HG02884 (cell line): ENCODE measurements around the gene HK1.
"Not testable (repeated sequence)": the region's sequence is repeated elsewhere in the genome, so short reads cannot be mapped to it uniquely, and the experiment has no call there.

ENCODE experiments used
- ATAC-seq: cut with Tn5 transposase; IDR thresholded peaks from one replicate; pipeline ENCODE4 v1.9.1; 2021; ENCODE audit warnings: mild to moderate bottlenecking, moderate library complexity; ENCODE audit not compliant: unreplicated experiment

HK1 gene

GRCh38 chr10:69253171-69253570 is 25.1 kb upstream of the HK1 start:
- no peak for ATAC-seq

GRCh38 chr10:69254877-69255276 is 23.4 kb upstream of the HK1 start:
- ATAC-seq: no peak

- ATAC-seq: no peak
Measured at GRCh38 chr10:69259547-69260243, 18.6 kb upstream of the HK1 start.

- ATAC-seq: no peak
Measured at GRCh38 chr10:69261184-69261583, 17.1 kb upstream of the HK1 start.

- ATAC-seq: no peak
Measured at GRCh38 chr10:69262292-69262751, 16.0 kb upstream of the HK1 start.

GRCh38 chr10:69265521-69265920 is 12.8 kb upstream of the HK1 start:
- no peak for ATAC-seq

- ATAC-seq: no peak
Measured at GRCh38 chr10:69268761-69269416, 9.4 kb upstream of the HK1 start.

GRCh38 chr10:69269761-69270160 is 8.5 kb upstream of the HK1 start:
- no peak for ATAC-seq

- ATAC-seq: no peak
Measured at GRCh38 chr10:69270990-69271389, 7.3 kb upstream of the HK1 start.

- no peak for ATAC-seq
Measured at GRCh38 chr10:69272624-69273023, 5.7 kb upstream of the HK1 start.

- ATAC-seq: no peak
Measured at GRCh38 chr10:69275444-69275843, 2.9 kb upstream of the HK1 start.

- ATAC-seq: no peak
Measured at GRCh38 chr10:69276503-69276902, 1.8 kb upstream of the HK1 start.

- no peak for ATAC-seq
Measured at GRCh38 chr10:69279110-69279509, 814 bp downstream of the HK1 start.

GRCh38 chr10:69281507-69282413 is 3.5 kb downstream of the HK1 start:
- no peak for ATAC-seq

- ATAC-seq: not testable (repeated sequence)
Measured at GRCh38 chr10:69284402-69284801, 6.1 kb downstream of the HK1 start.

- ATAC-seq: no peak
Measured at GRCh38 chr10:69285699-69286098, 7.4 kb downstream of the HK1 start.

GRCh38 chr10:69287181-69287580 is 8.9 kb downstream of the HK1 start:
- ATAC-seq: no peak

- ATAC-seq: no peak
Measured at GRCh38 chr10:69290993-69291392, 12.7 kb downstream of the HK1 start.

GRCh38 chr10:69292459-69292858 is 14.2 kb downstream of the HK1 start:
- no peak for ATAC-seq

GRCh38 chr10:69295027-69295636 is 16.8 kb downstream of the HK1 start:
- ATAC-seq: no peak

GRCh38 chr10:69303632-69304051 is 25.3 kb downstream of the HK1 start:
- ATAC-seq: no peak
